GM19023 (cell line): ENCODE results near the gene FAM81B.
"Not testable (repeated sequence)": the region's sequence is repeated elsewhere in the genome, so short reads cannot be mapped to it uniquely, and the experiment has no call there.

ENCODE experiments used
- ATAC-seq: cut with Tn5 transposase; IDR thresholded peaks from one replicate; pipeline ENCODE4 v1.9.1; 2021; ENCODE audit warnings: mild to moderate bottlenecking, moderate library complexity; ENCODE audit not compliant: unreplicated experiment

Gene FAM81B, protein sequence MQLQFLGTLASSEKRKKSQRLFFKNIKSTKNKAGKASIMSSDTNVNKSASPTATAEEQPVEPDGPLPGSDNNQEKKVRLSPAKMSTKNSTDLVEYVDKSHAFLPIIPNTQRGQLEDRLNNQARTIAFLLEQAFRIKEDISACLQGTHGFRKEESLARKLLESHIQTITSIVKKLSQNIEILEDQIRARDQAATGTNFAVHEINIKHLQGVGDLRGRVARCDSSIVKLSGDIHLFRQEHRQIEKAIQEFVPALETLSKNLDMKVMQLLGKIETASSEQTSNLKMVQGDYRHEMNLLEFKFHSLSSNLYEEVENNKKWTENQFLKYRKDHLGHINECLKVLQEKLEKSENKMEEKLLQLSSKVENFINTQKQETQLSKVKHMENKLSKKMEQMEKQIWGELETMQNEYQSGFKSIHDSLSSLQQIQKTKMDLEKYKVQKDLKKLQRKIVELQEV

GRCh38 chr5:95390812-95391492 is at the start of gene FAM81B:
FAM81B (plus strand) TSS chr5:95391366; CDS start chr5:95391390, 24 bp downstream.
- no peak for ATAC-seq

- ATAC-seq: not testable (repeated sequence)
Observed at GRCh38 chr5:95341444-95341843, 49.7 kb upstream of the FAM81B start.

- no peak for ATAC-seq
Observed at GRCh38 chr5:95347506-95348120, 43.6 kb upstream of the FAM81B start.

DNA sequence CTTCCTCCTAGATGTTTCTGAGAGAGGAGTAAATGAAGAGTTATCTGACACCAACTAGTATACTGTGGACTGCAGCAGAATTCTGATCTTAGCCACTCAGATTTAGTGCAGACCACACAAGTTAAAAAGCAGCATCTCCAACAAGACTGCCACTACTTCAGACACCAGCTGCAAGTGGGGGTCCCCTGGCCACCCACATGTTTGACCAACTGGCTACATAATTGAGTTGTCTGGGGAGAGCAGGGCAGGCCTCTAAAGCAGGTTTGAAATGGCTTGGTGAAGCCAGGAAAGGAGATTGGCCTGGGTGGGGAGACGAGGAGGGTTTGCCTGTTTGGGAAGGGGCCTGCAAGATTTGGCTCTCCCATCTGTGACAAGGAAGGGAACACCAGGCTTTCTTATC is 40.5 kb upstream of the FAM81B start:
- no peak for ATAC-seq

DNA sequence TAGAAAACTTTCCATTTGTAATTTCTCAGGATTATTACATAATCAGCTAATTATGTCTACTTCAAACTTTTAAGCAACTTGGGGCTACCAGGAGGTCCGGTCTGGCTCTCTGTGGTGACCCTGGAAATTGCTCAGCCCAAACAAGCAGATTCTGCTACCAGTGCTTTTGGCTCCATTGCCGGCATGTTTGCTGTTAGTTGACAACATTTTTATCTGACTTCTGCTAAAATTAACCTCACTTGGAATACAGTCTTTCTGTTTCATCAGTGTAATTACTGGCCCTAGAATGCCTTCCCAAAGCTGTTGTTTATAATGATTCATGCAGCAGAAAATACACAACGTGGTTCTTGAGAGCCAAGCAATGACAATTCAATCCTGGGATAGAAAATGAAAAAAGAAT is 38.5 kb upstream of the FAM81B start:
- no peak for ATAC-seq

- no peak for ATAC-seq
Observed at GRCh38 chr5:95358320-95358719, 32.8 kb upstream of the FAM81B start.

- no peak for ATAC-seq
Observed at GRCh38 chr5:95358848-95359247, 32.3 kb upstream of the FAM81B start.

DNA sequence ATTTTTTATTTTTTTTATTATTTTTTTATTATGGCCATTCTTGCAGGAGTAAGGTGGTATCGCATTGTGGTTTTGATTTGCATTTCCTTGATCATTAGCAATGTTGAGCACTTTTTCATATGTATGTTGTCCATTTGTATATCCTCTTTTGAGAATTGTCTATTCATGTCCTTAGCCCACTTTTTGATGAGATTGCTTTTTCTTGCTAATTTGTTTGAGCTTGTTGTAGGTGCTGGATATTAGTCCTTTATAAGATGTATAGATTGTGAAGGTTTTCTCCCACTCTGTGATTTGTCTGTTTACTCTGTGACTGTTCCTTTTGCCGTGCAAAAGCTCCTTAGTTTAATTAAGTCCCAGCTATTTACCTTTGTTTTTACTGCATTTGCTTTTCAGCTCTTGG is 30.5 kb upstream of the FAM81B start:
- ATAC-seq: not testable (repeated sequence)

GRCh38 chr5:95365302-95366095 is 25.7 kb upstream of the FAM81B start:
- ATAC-seq: no peak

DNA sequence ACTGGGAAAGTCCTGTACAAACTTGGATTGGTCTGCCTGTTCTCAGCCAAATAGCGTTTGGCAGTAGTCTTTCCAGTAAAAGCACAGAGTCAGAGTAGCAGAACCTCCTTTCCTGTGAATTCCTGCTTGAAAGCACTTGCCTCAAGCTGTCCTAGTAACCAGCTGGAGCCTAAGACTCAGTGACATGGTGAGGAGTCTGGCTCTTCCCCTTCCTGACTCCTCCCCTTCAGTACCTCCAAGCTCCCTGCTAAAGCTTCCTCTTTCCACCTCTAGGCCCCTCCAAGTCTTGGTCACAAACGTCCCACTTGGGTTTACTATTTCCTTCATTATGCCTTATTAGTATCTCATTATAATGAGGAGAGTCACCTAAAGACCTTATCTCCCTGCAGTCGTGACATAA is 21.4 kb upstream of the FAM81B start:
- ATAC-seq: no peak

- no peak for ATAC-seq
Observed at GRCh38 chr5:95374061-95374460, 17.1 kb upstream of the FAM81B start.

DNA sequence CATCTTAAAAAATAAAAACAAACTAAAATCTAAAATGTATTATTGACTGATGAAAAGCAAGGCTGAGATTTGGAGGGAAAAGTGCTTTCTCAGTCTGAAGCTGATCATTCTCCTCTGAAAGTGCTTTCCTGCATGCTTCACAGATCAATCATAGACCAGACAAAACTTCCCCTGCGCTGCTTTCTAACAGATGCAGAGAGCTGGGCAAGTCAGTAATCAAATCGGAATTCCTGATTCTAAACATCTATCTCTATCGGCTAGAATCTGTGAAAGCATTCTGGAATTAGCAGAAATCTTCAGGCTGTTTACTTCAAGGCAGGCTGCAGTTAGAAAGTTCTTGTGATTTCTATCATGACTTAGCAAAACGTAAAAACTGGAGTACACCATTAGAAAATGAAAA is 15.6 kb upstream of the FAM81B start:
- ATAC-seq: no peak

DNA sequence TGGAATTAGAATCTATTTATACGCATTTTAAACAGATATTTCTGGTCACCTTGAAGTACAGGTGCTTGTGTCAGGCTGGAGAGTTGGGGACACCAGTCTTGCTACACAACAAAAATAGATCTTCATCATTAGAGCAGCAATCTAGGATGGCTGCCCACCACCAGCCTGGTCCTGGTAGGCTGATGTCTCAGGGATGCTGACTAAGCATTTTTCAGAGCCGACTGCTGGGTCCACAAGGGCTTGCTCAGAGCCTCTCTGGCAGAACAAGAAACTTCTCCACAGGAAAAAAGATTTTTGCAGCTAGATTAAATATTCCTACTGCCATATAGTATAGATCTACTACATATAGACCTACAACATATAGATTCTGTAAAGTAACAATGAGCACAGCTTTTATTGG is 12.0 kb upstream of the FAM81B start:
- no peak for ATAC-seq

GRCh38 chr5:95380103-95380628 is 11.0 kb upstream of the FAM81B start:
- no peak for ATAC-seq

DNA sequence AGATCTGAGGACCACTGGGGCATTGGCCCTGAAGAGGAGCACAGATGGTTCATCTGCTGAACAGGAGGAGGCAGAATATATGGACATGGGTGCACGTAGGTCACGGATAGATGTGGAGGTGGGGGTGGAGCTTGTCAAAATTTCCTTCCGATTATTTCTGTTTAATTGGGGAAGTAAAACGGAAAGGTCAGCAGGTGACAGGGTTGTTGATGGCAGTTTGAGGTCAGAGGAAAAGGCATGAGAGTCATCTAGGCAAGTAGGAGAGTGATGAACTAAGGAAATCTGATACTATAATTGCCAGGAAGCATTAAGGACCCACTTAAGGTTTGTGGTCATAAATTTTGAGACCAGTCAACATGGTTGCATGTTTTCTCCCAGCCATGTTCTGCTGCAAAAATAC is 8.4 kb upstream of the FAM81B start:
- ATAC-seq: no peak

DNA sequence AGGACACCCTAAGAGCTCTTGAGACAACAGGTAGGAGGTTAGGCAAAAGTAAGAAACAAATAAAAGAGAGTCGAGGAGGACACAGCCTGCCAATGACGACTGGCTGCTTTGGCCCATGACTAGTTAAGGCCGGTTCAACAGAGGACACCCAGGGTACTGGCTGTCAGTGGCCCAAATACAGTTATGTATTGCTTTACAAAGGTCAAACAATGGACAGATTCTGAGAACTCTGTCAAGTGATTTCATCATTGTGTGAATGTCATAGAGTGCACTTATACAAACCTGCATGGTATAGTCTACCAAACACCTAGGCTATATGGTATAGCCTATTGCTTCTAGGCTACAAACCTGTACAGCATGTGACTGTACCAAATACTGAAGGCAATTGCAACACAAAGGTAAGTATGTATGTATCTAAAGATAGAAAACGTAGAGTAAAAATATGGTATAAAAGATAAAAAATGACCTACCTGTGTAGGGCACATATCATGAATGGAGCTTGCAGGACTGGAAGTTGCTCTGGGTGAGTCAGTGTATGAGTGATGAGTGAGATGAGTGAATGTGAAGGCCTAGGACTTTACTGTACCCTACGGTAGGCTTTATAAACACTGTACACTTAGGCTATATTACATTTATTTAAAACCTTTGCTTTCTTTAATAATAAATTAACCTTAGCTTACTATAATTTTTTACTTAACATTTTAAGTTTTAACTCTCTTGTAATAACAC is 6.5 kb upstream of the FAM81B start:
- ATAC-seq: no peak

GRCh38 chr5:95385334-95385733 is 5.8 kb upstream of the FAM81B start:
- no peak for ATAC-seq

DNA sequence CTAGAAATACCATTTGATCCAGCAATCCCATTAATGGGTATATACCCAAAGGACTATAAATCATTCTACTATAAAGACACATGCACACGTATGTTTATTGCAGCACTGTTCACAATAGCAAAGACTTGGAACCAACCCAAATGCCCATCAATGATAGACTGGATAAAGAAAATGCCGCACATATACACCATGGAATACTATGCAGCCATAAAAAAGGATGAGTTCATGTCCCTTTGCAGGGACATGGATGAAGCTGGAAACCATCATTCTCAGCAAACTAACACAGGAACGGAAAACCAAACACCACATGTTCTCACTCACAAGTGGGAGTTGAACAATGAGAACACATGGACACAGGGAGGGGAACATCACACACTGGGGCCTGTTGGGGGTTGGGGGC is 799 bp downstream of the FAM81B start:
- ATAC-seq: not testable (repeated sequence)

GRCh38 chr5:95392593-95393182 is 1.5 kb downstream of the FAM81B start:
- ATAC-seq: no peak

GRCh38 chr5:95393279-95393678 is 2.1 kb downstream of the FAM81B start:
- no peak for ATAC-seq
